GM10248 (cell line): Measurements from ENCODE around the gene POMP.

Experiments used
- CTCF ChIA-PET: fragments of 300-600 bp; sonication (Branson Sonifier 250); formaldehyde crosslinking; extraction: SDS; loops from one replicate; lab custom pipeline; 2021; ENCODE audit warnings: antibody characterized with exemption; lab: Yijun Ruan, JAX
- POLR2A ChIA-PET: fragments of 350-650 bp; sonication (Branson Sonifier 250); formaldehyde crosslinking; extraction: SDS; loops from one replicate; lab custom pipeline; 2020; ENCODE audit warnings: antibody characterized with exemption; lab: Yijun Ruan, JAX
- DNase-seq: peaks from one replicate; pipeline ENCODE4 v3.0.0; 2012; ENCODE audit errors: extremely low spot score
- TF ChIP-seq, protein P1 (sequence below): IDR thresholded peaks from 2 replicates; pipeline ENCODE4 v1.5.1; 2012; ENCODE audit warnings: mild to moderate bottlenecking, low read depth; ENCODE audit errors: extremely low read depth, missing control alignments, control extremely low read depth

Gene POMP

DNA sequence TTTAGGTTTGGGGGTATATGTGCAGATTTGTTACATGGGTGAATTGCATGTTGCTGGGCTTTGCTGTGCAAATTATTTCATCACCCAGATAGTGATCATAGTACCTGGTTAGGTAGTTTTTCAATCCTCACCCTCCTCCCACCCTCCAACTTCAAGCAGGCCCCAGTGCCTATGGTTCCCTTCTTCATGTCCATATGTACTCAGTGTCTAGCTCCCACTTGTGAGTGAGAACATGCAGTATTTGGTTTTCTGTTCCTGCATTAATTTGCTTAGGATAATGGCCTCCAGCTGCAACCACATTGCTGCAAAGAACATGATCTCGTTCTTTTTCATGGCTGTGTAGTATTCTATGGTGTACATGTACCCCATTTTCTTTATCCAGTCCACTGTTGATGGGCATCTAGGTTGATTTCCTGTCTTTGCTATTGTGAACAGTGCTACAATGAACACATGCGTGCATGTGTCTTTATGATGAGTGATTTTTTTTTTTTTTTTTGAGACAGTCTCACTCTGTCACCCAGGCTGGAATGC, 42.9 kb upstream of the POMP start:
- DNase-seq: no peak
- CTCF ChIA-PET: no interaction called here
- TF ChIP-seq, protein P1, sequence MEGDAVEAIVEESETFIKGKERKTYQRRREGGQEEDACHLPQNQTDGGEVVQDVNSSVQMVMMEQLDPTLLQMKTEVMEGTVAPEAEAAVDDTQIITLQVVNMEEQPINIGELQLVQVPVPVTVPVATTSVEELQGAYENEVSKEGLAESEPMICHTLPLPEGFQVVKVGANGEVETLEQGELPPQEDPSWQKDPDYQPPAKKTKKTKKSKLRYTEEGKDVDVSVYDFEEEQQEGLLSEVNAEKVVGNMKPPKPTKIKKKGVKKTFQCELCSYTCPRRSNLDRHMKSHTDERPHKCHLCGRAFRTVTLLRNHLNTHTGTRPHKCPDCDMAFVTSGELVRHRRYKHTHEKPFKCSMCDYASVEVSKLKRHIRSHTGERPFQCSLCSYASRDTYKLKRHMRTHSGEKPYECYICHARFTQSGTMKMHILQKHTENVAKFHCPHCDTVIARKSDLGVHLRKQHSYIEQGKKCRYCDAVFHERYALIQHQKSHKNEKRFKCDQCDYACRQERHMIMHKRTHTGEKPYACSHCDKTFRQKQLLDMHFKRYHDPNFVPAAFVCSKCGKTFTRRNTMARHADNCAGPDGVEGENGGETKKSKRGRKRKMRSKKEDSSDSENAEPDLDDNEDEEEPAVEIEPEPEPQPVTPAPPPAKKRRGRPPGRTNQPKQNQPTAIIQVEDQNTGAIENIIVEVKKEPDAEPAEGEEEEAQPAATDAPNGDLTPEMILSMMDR: no peak
- POLR2A ChIA-PET: no interaction called here

DNA sequence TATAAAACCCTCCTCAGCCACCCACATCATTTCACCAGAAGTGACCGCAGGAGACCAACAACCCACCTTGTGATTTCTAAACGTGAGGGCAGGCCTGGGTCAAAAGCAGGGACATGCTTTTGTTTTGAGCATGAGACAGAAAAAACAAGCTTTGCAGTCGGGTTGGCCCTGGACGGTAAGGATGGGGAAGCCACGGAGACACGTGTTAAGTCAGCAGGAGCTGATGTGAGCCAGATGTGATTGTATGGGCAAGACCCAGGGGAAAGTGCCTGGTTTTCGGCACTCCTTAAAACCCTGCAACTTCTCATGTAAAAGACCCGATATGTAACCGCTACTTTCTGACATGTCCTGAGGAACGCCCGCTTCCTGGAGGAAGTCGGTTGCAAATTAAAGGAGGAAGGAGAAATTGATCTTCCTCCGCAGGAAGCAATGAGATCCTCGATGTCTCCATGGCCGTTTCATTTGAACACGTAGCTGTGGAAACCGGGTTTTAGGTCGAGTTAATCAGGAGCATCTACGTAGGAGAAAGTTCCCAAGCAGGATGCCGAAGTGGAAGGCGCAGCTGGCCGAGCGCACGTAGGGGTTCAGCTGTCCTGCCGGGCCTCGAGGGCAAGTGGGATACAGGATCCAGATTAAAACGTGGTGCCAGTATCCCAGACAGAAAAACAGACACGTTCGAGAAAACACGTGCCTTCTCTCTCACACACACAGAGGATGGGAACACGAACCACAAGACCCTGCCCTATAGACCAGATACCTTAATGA, 40.5 kb upstream of the POMP start:
- ChIA-PET POLR2A (interaction anchor here (1.1 kb wide), 1 partner anchor 11 kb away, joined by 3 read pairs; no protein-coding TSS in a partner anchor), CTCF (interaction anchor here (1.3 kb wide), 1 partner anchor 11 kb away, joined by 4 read pairs; no protein-coding TSS in a partner anchor)
- TF ChIP-seq, protein P1: no peak
- DNase-seq: no peak

DNA sequence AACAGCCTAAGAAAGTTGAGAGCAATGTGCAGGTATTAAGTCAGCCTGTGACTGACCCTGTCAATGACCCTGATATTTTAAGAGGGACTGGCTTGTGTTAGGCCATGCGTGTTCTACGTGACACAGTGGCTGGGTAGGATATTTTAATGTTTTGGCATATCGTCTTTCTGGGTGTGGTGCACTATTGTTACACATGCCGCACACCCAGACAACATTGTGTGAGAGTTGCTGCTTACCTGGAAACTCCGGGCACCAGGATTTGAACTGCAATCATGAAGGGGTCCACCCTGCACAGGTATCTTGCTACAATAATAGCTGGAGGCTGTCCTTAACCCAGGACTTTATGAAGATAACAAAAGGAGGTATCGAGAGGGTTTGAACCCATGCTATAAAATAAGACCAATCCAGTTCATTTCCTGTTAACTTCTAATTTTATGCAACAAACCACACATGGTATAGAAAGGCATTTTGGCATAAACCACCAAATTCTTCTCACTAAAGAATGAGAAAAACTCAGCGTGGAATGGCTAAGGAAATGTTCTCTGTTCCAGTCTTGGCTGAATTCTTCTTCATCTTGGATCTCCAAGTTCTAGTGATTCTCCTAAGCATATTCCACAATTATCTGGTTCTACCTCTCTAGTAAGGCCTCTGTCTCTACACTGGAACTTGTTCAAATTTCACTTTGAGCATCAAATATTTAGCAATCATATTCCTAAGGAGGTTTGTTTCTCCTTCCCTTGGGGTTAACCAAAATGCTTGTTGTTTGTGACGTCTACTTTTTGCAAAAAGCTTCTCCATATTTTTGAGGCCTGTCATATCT, 38.7 kb upstream of the POMP start:
- POLR2A ChIA-PET: no interaction called here
- no peak for DNase-seq
- TF ChIP-seq, protein P1: no peak
- CTCF ChIA-PET: interaction anchor here (1.3 kb wide), 1 partner anchor 9 kb away, joined by 4 read pairs; no protein-coding TSS in a partner anchor

DNA sequence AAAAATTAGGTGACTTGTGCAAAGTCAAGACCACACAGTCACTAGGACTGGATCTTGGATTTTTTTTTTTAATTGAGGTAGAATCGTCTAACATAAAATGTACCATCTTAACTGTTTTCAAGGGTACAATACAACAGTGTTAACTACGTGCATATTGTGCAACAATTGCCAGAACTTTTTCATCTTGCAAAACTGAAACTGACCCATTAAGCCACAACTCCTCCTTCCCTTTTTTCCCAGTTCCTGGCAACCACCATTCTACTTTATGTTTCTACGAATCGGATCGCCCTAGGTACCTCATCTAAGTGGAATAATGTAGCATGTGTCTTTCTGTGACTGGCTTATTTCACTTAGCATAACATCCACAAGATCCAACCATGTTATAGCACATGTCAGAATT, 37.5 kb upstream of the POMP start:
- TF ChIP-seq, protein P1: no peak
- ChIA-PET CTCF (interaction anchor here (1.1 kb wide), 1 partner anchor 71 kb away, joined by 3 read pairs; no protein-coding TSS in a partner anchor), POLR2A (no interaction called here)
- no peak for DNase-seq

DNA sequence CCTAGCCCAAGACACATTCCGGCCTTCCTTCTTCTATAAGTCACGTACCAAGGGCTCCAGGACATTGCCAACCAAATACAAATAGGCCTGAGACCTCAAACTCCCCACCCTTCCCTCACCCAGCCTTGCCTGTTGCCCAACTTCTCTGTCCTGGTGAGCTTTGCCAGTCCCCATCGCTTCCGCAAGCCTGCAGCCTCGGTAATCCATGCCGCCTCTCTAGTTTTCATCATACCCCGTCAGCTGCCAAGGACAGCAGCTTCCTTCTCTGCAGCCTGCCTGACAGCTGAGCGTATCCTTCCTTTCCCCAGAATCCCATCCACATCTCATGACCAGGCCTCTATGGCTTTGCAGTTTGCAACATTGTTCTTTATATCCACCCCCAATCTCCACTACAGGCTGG, 36.6 kb upstream of the POMP start:
- DNase-seq: no peak
- ChIA-PET POLR2A (no interaction called here), CTCF (interaction anchor here (0.9 to 1.3 kb wide), 4 partner anchors 14 to 72 kb away, joined by 3 to 5 read pairs (median 3); no protein-coding TSS in a partner anchor)
- TF ChIP-seq, protein P1: no peak
